ENCODE measurements around the gene KDM5A.

The KDM5A gene

DNA sequence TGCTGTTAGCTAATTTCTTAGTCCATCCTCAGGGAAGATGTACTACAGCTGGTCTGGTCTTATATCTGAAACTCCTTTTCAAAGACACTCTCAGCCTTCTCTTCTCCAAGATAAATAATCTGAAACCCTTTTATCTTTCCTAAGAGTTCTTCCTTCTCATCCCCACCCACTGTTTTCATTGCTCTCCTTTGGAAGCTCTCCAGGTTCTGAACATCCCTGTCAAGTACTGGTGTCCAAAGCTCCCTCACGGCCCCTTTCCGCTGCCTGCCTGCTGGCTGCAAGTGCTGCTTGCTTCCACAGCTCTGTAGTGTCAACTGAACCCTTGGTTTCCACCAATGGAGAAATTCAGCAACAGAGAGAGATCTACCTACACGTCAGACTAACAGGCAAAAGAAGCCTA, 119.9 kb downstream of the KDM5A start:
- DNase-seq (ENCODE audit: insufficient read length, low spot score): no peak
- TF ChIP-seq, protein P1, sequence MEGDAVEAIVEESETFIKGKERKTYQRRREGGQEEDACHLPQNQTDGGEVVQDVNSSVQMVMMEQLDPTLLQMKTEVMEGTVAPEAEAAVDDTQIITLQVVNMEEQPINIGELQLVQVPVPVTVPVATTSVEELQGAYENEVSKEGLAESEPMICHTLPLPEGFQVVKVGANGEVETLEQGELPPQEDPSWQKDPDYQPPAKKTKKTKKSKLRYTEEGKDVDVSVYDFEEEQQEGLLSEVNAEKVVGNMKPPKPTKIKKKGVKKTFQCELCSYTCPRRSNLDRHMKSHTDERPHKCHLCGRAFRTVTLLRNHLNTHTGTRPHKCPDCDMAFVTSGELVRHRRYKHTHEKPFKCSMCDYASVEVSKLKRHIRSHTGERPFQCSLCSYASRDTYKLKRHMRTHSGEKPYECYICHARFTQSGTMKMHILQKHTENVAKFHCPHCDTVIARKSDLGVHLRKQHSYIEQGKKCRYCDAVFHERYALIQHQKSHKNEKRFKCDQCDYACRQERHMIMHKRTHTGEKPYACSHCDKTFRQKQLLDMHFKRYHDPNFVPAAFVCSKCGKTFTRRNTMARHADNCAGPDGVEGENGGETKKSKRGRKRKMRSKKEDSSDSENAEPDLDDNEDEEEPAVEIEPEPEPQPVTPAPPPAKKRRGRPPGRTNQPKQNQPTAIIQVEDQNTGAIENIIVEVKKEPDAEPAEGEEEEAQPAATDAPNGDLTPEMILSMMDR (IDR thresholded peaks at IDR 0.05; ENCODE audit: insufficient read depth, missing control alignments): no peak
- FAIRE-seq: no peak

DNA sequence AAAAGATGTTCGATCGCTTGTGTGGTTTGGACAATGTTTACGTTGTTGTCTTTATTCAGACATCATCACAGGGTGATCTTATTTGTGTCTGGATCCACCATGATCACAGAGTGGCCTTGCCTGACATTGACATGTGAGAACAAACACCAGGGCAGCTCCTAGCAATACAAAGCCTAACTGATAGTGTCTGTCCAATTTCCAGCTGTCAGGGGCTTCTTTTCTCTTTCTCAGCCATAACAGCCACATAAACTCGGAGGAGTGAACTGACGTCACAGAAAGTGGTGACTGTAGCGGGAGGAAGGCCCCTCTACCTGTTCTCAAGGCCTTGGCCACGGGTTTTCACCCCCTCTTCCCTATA, 120.7 kb downstream of the KDM5A start:
- TF ChIP-seq, protein P1 (IDR thresholded peaks at IDR 0.05; ENCODE audit: insufficient read depth, missing control alignments): no peak
- DNase-seq (ENCODE audit: insufficient read length, low spot score) (no peak), FAIRE-seq (no peak)

DNA sequence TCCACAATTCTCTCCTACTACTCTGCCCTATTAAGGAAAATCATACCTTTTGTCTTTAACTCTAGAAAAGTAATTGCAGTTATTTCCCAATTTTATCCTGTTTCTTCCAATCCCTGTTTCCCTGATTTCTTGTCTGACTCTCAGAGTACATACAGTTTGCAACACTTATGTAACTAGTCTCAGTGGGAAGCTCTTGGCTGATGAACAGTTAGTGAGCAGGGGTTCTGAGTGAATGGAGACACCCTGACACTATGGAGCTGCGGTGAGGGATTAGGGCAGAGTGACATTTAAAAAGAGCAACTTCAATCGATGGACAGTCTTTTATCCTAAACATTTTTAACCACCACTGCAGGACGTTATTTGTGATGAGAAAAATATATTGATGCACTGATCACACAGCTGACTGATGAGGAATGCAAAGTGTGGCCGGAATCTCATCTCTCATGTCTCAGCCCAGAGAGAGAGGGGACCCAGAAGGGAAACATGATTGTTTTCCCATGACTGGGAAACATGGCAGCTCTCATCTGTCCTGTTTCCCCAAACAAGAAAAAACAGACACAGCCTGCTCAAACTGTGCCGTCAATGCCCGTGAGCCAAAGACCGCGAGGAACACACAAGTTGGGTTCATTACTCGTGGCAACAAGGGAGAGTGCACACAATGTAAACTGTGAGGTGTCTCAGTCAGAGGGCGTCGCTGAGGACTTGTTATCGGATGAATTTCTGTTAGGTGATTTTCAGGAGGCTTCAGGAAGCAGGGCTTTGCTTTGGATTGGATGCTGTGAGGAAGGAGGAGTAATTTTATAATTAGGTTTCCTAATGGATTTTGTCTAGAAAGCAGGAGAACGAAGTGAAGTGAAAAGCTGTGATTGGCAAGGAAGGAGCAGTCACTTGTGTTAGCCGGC, 121.3 kb downstream of the KDM5A start:
- FAIRE-seq (no peak), DNase-seq (ENCODE audit: insufficient read length, low spot score) (no peak)
- TF ChIP-seq, protein P1 (IDR thresholded peaks at IDR 0.05; ENCODE audit: insufficient read depth, missing control alignments): no peak

DNA sequence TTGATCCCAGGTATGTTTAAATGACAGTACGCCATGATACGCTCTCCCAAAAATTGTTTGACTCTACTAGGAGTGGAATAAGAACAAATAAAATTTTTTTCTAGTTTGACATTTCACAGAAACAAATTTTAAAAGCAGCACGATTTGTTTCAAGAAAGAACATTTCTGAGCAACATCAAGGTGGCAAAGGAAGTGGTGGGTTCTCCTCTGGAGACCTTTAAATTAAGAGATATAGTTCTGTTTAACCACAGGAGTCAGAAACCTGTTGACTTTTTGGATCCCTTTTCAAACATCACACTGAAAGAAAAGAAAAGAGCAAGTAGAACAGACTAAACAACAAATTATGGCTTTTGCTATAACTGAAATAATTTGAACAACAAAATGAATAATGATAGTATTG, 124.0 kb downstream of the KDM5A start:
- no peak for DNase-seq (ENCODE audit: insufficient read length, low spot score)
- TF ChIP-seq, protein P1 (IDR thresholded peaks at IDR 0.05; ENCODE audit: insufficient read depth, missing control alignments): no peak
- FAIRE-seq: no peak

DNA sequence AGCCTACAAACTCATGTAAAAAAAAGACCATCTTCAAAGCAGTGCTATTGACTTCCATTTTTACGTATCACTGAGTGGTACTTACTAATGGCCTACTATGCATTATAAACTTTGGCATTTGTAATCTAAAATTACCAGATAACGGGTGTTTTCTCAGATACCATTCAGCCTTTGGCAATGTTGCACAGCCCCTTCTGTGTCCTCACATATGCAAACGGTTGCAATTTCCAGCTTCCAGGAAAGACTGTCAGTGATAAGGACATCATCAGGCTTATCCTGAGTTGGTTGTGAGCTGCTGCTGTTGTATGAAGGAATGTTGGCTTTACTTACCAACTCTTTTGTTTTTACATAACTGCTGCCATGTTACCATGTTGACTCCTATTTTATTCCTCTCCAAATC, 124.9 kb downstream of the KDM5A start:
- FAIRE-seq: no peak
- DNase-seq (ENCODE audit: insufficient read length, low spot score): no peak
- TF ChIP-seq, protein P1 (IDR thresholded peaks at IDR 0.05; ENCODE audit: insufficient read depth, missing control alignments): no peak

DNA sequence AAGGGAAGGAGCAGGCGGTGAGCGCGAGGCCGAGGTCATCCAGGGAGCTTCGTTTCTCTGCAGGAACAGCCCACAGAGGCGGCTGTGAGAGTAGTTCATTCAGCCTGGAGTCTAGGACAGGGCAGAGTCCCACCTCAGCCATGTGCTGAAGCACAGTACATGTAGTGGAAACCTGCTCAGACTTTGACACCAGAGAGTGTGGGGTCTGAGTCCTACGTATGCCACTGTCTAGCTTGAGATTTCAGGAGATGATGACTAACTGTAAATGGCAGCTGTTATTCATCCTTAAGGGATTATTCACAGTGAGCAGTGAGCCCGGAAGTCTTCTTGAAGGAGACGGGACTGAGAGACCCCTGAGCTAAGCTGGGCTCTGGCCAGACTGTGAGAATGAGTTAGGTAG, 125.5 kb downstream of the KDM5A start:
- TF ChIP-seq, protein P1 (IDR thresholded peaks at IDR 0.05; ENCODE audit: insufficient read depth, missing control alignments): no peak
- DNase-seq (ENCODE audit: insufficient read length, low spot score): no peak
- no peak for FAIRE-seq

DNA sequence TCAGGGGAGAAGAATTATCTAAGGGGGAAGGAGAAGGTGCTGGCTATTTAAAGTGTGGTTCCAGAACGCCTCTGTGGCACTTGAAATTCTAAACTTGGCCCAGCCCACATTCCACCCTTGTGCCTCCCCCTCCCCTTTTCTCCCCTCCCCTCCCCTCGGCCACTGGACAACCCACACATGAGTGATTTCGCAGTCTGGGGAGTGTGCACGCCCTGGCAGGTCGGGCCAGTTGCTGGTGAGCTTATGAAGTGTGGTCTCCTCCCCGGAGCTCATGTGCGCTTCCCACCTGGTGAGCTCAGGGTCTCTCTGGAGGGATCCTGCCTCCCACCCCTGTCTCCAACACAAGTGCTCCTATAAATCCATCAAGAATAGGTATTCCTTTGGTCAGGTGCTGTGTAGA, 126.3 kb downstream of the KDM5A start, which contains the start of gene SLC6A13:
Gene SLC6A13 (minus strand): TSS at position 20 of the 400 bp plus-strand sequence. CDS start 2,784 bp downstream, outside the sequence.
- FAIRE-seq (no peak), DNase-seq (ENCODE audit: insufficient read length, low spot score) (no peak)
- TF ChIP-seq, protein P1 (IDR thresholded peaks at IDR 0.05; ENCODE audit: insufficient read depth, missing control alignments): no peak
